HepG2 (cell line): ENCODE data around the gene ATG9A. TPM values are rescaled to one million over a fixed set of nuclear protein-coding genes. Genes with fewer than 3 reads are reported as not detected.
A peak's percentile ranks its signal among the peaks of the same experiment; 100 is the strongest.

Source experiments
- ATF3 ChIP-seq: sonication (generic); formaldehyde crosslinking; IDR thresholded peaks from 2 replicates; pipeline ENCODE4 v1.4.0; 2020; ENCODE audit warnings: missing genetic modification reagents
- CBX1 ChIP-seq: IDR thresholded peaks from one replicate; pipeline ENCODE4 v1.6.1; 2016; ENCODE audit warnings: antibody characterized with exemption, low read depth
- CEBPB ChIP-seq: IDR thresholded peaks from 2 replicates; pipeline ENCODE4 v1.6.1; 2011; ENCODE audit warnings: low read depth, low read length, improper control_type of control experiment, borderline replicate concordance
- CSRNP2 ChIP-seq: sonication (generic); formaldehyde crosslinking; conservative IDR thresholded peaks from 2 replicates; pipeline ENCODE4 v1.8.0; 2022; ENCODE audit warnings: low read depth, missing genetic modification reagents
- ELF3 ChIP-seq: IDR thresholded peaks from 2 replicates; pipeline ENCODE4 v1.6.1; 2016; ENCODE audit warnings: missing genetic modification reagents, missing compliant biosample characterization
- FOXA3 ChIP-seq: IDR thresholded peaks from 2 replicates; pipeline ENCODE4 v1.6.1; 2016; ENCODE audit warnings: missing genetic modification reagents, missing compliant biosample characterization
- GMEB2 ChIP-seq: IDR thresholded peaks from 2 replicates; pipeline ENCODE4 v1.6.1; 2016; ENCODE audit warnings: missing biosample characterization, missing genetic modification reagents, low read depth
- KMT2A ChIP-seq: sonication (generic); formaldehyde crosslinking; IDR thresholded peaks from 2 replicates; pipeline ENCODE4 v1.4.0; 2020; ENCODE audit warnings: missing genetic modification reagents
- LCORL ChIP-seq, 2 experiments: fragments of 450-650 bp in 1 of 2; sonication (generic) in 1 of 2; formaldehyde crosslinking in 1 of 2; IDR thresholded peaks; 2 replicates each; pipeline versions ENCODE4 v1.5.0 to v1.6.1; 2017 to 2020; ENCODE audit warnings: antibody characterized with exemption in 1 of 2, missing genetic modification reagents in 1 of 2
- NFE2L2 ChIP-seq: fragments of 150-350 bp; IDR thresholded peaks from 2 replicates; pipeline ENCODE4 v1.6.1; 2014; ENCODE audit warnings: low read length
- PAXIP1 ChIP-seq: sonication (generic); formaldehyde crosslinking; conservative IDR thresholded peaks from 2 replicates; pipeline ENCODE4 v1.4.0; 2020; ENCODE audit warnings: mild to moderate bottlenecking, missing genetic modification reagents, moderate library complexity
- RARA ChIP-seq: IDR thresholded peaks from 2 replicates; pipeline ENCODE4 v1.6.1; 2016; ENCODE audit warnings: missing genetic modification reagents, missing compliant biosample characterization
- SAFB2 ChIP-seq: sonication (generic); formaldehyde crosslinking; IDR thresholded peaks from 2 replicates; pipeline ENCODE4 v1.5.1; 2020; ENCODE audit warnings: missing genetic modification reagents, low read depth, mild to moderate bottlenecking, borderline replicate concordance
- SAP130 ChIP-seq: IDR thresholded peaks from 2 replicates; pipeline ENCODE4 v1.6.1; 2016; ENCODE audit warnings: low read depth
- SRY ChIP-seq: sonication (generic); formaldehyde crosslinking; IDR thresholded peaks from 2 replicates; pipeline ENCODE4 v1.8.0; 2022; ENCODE audit warnings: mild to moderate bottlenecking, missing genetic modification reagents
- TAF15 ChIP-seq: fragments of 200-400 bp; formaldehyde crosslinking; IDR thresholded peaks from one replicate; pipeline ENCODE4 v1.6.1; 2018; ENCODE audit warnings: mild to moderate bottlenecking, low read depth, low read length; ENCODE audit not compliant: poor library complexity, severe bottlenecking
- ZBTB42 ChIP-seq: sonication (generic); formaldehyde crosslinking; IDR thresholded peaks from 2 replicates; pipeline ENCODE4 v1.5.0; 2020; ENCODE audit warnings: mild to moderate bottlenecking, missing genetic modification reagents
- ZNF256 ChIP-seq: sonication (generic); formaldehyde crosslinking; conservative IDR thresholded peaks from 2 replicates; pipeline ENCODE4 v1.4.0; 2020; ENCODE audit warnings: missing genetic modification reagents
- ZNF30 ChIP-seq: sonication (generic); formaldehyde crosslinking; IDR thresholded peaks from 2 replicates; pipeline ENCODE4 v1.5.0; 2020; ENCODE audit warnings: mild to moderate bottlenecking, missing genetic modification reagents
- ZNF317 ChIP-seq: sonication (generic); formaldehyde crosslinking; IDR thresholded peaks from 2 replicates; pipeline ENCODE4 v1.5.0; 2020; ENCODE audit warnings: mild to moderate bottlenecking, missing genetic modification reagents
- ZNF484 ChIP-seq: sonication (generic); formaldehyde crosslinking; IDR thresholded peaks from 2 replicates; pipeline ENCODE4 v1.5.1; 2020; ENCODE audit warnings: mild to moderate bottlenecking, low read depth, missing genetic modification reagents, borderline replicate concordance
- ZNF878 ChIP-seq: sonication (generic); formaldehyde crosslinking; IDR thresholded peaks from 2 replicates; pipeline ENCODE4 v1.8.1; 2023; ENCODE audit warnings: mild to moderate bottlenecking, missing genetic modification reagents, moderate library complexity
- polyA plus RNA-seq, 8 experiments: library from polyadenylated mRNA; depleted of rRNA in 3 of 8; stranded (reverse) in 7 of 8; unstranded in 1 of 8; fragments of >200 nt; fragmentation: Illumina TruSeq in 4 of 8; extraction: Trizol in 4 of 8; gene quantifications; 2 replicates each; pipeline versions ENCODE4 v1.2.1 to v1.2.3, GENCODE V29; 2011 to 2016; ENCODE audit warnings: low read depth in 4 of 8, missing spikeins in 1 of 8, mixed read lengths in 1 of 8; ENCODE audit not compliant: insufficient read depth in 1 of 8
- total RNA-seq, 5 experiments: library from RNA; depleted of rRNA; stranded (reverse); fragments of >200 nt; fragmentation: Illumina TruSeq; extraction: Trizol; gene quantifications; 2 replicates each; pipeline ENCODE4 v1.2.3, GENCODE V29; 2016; ENCODE audit warnings: low read depth in 1 of 5

The ATG9A gene
- total and polyA plus RNA-seq, 2 of the 13 experiments (the other 11 are each of a cell fraction or from before 2014, with no cell fraction given): 35.0 to 131 TPM

- TF ChIP-seq SAFB2 (CRISPR knock-in tag): no peak
- peak; percentile 52 for TF ChIP-seq TAF15
- TF ChIP-seq ATF3 (CRISPR knock-in tag): peak; percentile 6; the same call in 1 of the 2 replicates
- no peak for TF ChIP-seq CSRNP2 (CRISPR knock-in tag)
- peak; percentile 94 for TF ChIP-seq SAP130 (CRISPR knock-in tag)
- peak; percentile 70; the same call in 1 of the 2 replicates for TF ChIP-seq ZNF317
- no peak; the same call in 1 of the 2 replicates for TF ChIP-seq ZNF256
- TF ChIP-seq KMT2A (CRISPR knock-in tag): peak; percentile 83
- TF ChIP-seq NFE2L2: no peak
- peak; percentile 38; the same call in 1 of the 2 replicates for TF ChIP-seq SRY
- TF ChIP-seq ELF3: peak; percentile 75
- TF ChIP-seq ZNF878 (CRISPR knock-in tag): no peak
- peak; percentile 56; the same call in 1 of the 2 replicates for TF ChIP-seq GMEB2 (CRISPR knock-in tag)
- TF ChIP-seq ZNF30 (CRISPR knock-in tag): no peak
- peak; percentile 75; the same call in 1 of the 2 replicates for TF ChIP-seq CEBPB
- TF ChIP-seq CBX1: peak; percentile 59
- TF ChIP-seq ZNF484 (CRISPR knock-in tag): no peak
- peak; percentile 39; the same call in 1 of the 2 replicates for TF ChIP-seq RARA (CRISPR knock-in tag)
- peak; percentile 51; the same call in 1 of the 2 replicates for TF ChIP-seq PAXIP1 (CRISPR knock-in tag)
- TF ChIP-seq LCORL (IDR thresholded peaks at IDR 0.05): no peak
- no peak; the same call in none of the 2 replicates for TF ChIP-seq LCORL (CRISPR knock-in tag; IDR thresholded peaks at IDR 0.05)
- peak; percentile 81; the same call in 1 of the 2 replicates for TF ChIP-seq ZBTB42
- 0 out of 2 replicates have a peak, but pooled peaks have one; percentile 42 for TF ChIP-seq FOXA3
These were observed at the start of gene ATG9A, which contains the start of gene ANKZF1 (continued) for GRCh38 chr2:219229305-219230058.
